ENCODE results near the gene KBTBD12.

Gene KBTBD12

GRCh38 chr3:127991681-127992080, 76.6 kb downstream of the KBTBD12 start:
- no peak overlapping the region for H3K27ac ChIP-seq

GRCh38 chr3:127992127-127992526, 77.1 kb downstream of the KBTBD12 start:
- H3K27ac ChIP-seq, result no peak overlapping the region
- no peak for TF ChIP-seq CTCF (conservative IDR thresholded peaks at IDR 0.05)

More at GRCh38 chr3:127991681-127992080, 76.6 kb downstream of the KBTBD12 start:
- no peak for TF ChIP-seq CTCF (conservative IDR thresholded peaks at IDR 0.05)

GRCh38 chr3:127994011-127994410, 79.0 kb downstream of the KBTBD12 start:
- H3K27ac ChIP-seq, result no peak overlapping the region
- TF ChIP-seq CTCF (conservative IDR thresholded peaks at IDR 0.05), result no peak

- no peak overlapping the region for H3K27ac ChIP-seq
- no peak for TF ChIP-seq CTCF (conservative IDR thresholded peaks at IDR 0.05)
These were observed 82.0 kb downstream of the KBTBD12 start for GRCh38 chr3:127997016-127997415.

GRCh38 chr3:127997961-127998360, 82.9 kb downstream of the KBTBD12 start:
- TF ChIP-seq CTCF (conservative IDR thresholded peaks at IDR 0.05), result no peak
- no peak overlapping the region for H3K27ac ChIP-seq

GRCh38 chr3:127998596-127998995, 83.6 kb downstream of the KBTBD12 start:
- no peak overlapping the region for H3K27ac ChIP-seq
- no peak for TF ChIP-seq CTCF (conservative IDR thresholded peaks at IDR 0.05)

- TF ChIP-seq CTCF (conservative IDR thresholded peaks at IDR 0.05), result no peak
- no peak overlapping the region for H3K27ac ChIP-seq
These were observed 84.6 kb downstream of the KBTBD12 start for GRCh38 chr3:127999509-128000106.
